Trophoblast cell (in vitro differentiated cells and primary cell): ENCODE measurements around the gene VGLL2.

Experiments
- DNase-seq, 2 donors: peaks; one replicate each; pipeline ENCODE4 v3.0.0-alpha.2; 2016
- H2AFZ ChIP-seq: 2 replicates; pipeline ENCODE4 v1.6.1; 2013; ENCODE audit warnings: low read length, moderate library complexity, mild to moderate bottlenecking; ENCODE audit not compliant: insufficient read depth, poor library complexity
- H2AK5ac ChIP-seq: 2 replicates; pipeline ENCODE4 v1.6.1; 2013; ENCODE audit warnings: mild to moderate bottlenecking, low read length
- H2BK120ac ChIP-seq: 2 replicates; pipeline ENCODE4 v1.6.1; 2013; ENCODE audit warnings: low read length, mild to moderate bottlenecking, moderate library complexity; ENCODE audit not compliant: insufficient read depth, poor library complexity
- H2BK12ac ChIP-seq: 2 replicates; pipeline ENCODE4 v1.6.1; 2013; ENCODE audit warnings: mild to moderate bottlenecking, low read length, moderate library complexity
- H2BK5ac ChIP-seq: 2 replicates; pipeline ENCODE4 v1.6.1; 2013; ENCODE audit warnings: low read length, low read depth, moderate library complexity, mild to moderate bottlenecking; ENCODE audit not compliant: poor library complexity
- H3K14ac ChIP-seq: 2 replicates; pipeline ENCODE4 v1.6.1; 2013; ENCODE audit warnings: mild to moderate bottlenecking, low read length
- H3K18ac ChIP-seq: 2 replicates; pipeline ENCODE4 v1.6.1; 2013; ENCODE audit warnings: mild to moderate bottlenecking, low read length
- H3K23ac ChIP-seq: 2 replicates; pipeline ENCODE4 v1.6.1; 2013; ENCODE audit warnings: low read length
- H3K27ac ChIP-seq: 2 replicates; pipeline ENCODE4 v1.5.1; 2013; ENCODE audit warnings: low read depth, mild to moderate bottlenecking, inconsistent platforms, low read length, moderate library complexity
- H3K27me3 ChIP-seq: 2 replicates; pipeline ENCODE4 v1.6.1; 2013; ENCODE audit warnings: inconsistent platforms, mild to moderate bottlenecking, low read length, moderate library complexity; ENCODE audit not compliant: insufficient read depth
- H3K36me3 ChIP-seq, 2 experiments: 1 replicate in 1 of 2; 2 replicates in 1 of 2; pipeline ENCODE4 v1.6.1; 2013; ENCODE audit warnings: low read length in 2 of 2, mild to moderate bottlenecking in 2 of 2, moderate library complexity in 1 of 2; ENCODE audit not compliant: insufficient read depth in 2 of 2, control insufficient read depth in 1 of 2
- H3K4ac ChIP-seq: 2 replicates; pipeline ENCODE4 v1.6.1; 2013; ENCODE audit warnings: low read depth, mild to moderate bottlenecking, low read length, moderate library complexity
- H3K4me1 ChIP-seq, 2 experiments: 1 replicate in 1 of 2; 2 replicates in 1 of 2; pipeline ENCODE4 v1.6.1; 2013; ENCODE audit warnings: low read length in 2 of 2, mild to moderate bottlenecking in 2 of 2, moderate library complexity in 1 of 2; ENCODE audit not compliant: insufficient read depth in 2 of 2, control insufficient read depth in 1 of 2
- H3K4me2 ChIP-seq: 2 replicates; pipeline ENCODE4 v1.6.1; 2013; ENCODE audit warnings: inconsistent platforms, mild to moderate bottlenecking, low read length, moderate library complexity
- H3K4me3 ChIP-seq: 2 replicates; pipeline ENCODE4 v1.5.1; 2013; ENCODE audit warnings: mild to moderate bottlenecking, low read depth, low read length, inconsistent platforms
- H3K79me1 ChIP-seq: one replicate; pipeline ENCODE4 v1.6.1; 2013; ENCODE audit warnings: low read length
- H3K79me2 ChIP-seq: 2 replicates; pipeline ENCODE4 v1.6.1; 2013; ENCODE audit warnings: low read length, mild to moderate bottlenecking; ENCODE audit not compliant: control insufficient read depth, insufficient read depth, poor library complexity
- H3K9ac ChIP-seq: 2 replicates; pipeline ENCODE4 v1.6.1; 2013; ENCODE audit warnings: mild to moderate bottlenecking, low read length
- H3K9me3 ChIP-seq: 2 replicates; pipeline ENCODE4 v1.6.1; 2013; ENCODE audit warnings: low read depth, mild to moderate bottlenecking, control low read depth, inconsistent platforms, low read length; ENCODE audit not compliant: insufficient read depth
- H4K12ac ChIP-seq: 2 replicates; pipeline ENCODE4 v1.6.1; 2013; ENCODE audit warnings: low read depth, mild to moderate bottlenecking, low read length, moderate library complexity
- H4K8ac ChIP-seq: 2 replicates; pipeline ENCODE4 v1.6.1; 2013; ENCODE audit warnings: low read depth, mild to moderate bottlenecking, low read length, moderate library complexity
- H4K91ac ChIP-seq: one replicate; pipeline ENCODE4 v1.6.1; 2013; ENCODE audit warnings: low read depth, mild to moderate bottlenecking, low read length, moderate library complexity
- whole genome bisulfite sequencing: extraction: QIAGEN DNeasy Blood & Tissue Kit; methylation state at CpG from one replicate; pipeline ENCODE4 v1.1.7; 2013; ENCODE audit warnings: missing lambda C conversion rate; ENCODE audit not compliant: insufficient read length, insufficient coverage; ENCODE audit errors: extremely low coverage; 5-methylcytosine and 5-hydroxymethylcytosine counted together

Gene VGLL2

DNA sequence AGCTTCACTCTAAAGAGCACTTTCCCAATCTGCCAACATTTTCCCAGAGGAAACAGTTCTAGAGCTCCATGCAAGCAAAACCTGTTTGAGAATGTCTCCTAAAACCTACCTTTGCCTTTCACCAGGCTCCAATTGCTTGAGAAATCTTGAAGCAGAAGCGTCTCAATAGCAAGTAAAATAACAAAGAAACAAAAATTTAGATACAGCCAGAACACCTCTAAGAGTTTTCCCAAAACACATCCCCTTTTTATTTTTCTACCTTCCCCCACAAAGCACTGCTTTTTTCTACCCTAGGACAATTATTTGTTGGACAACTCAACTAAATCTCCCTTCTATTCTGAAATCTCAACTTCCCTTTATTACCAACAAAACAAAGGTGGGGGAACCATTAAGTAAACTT lies 3.6 kb downstream of the VGLL2 start:
- Histone ChIP-seq H3K23ac (no peak overlapping the region), H3K18ac (no peak overlapping the region), H4K8ac (no peak overlapping the region), H2BK5ac (no peak overlapping the region), H3K79me1 (no peaks in the 10 kb centered on the region), H3K79me2 (no peaks in the 10 kb centered on the region), H2BK12ac (no peak overlapping the region), H2BK120ac (no peak overlapping the region), H4K91ac (no peak overlapping the region), H3K4me1 (peaks cover 15 to 18% of the 10 kb centered on the region in 2 experiments), H3K27me3 (peaks cover 70% of the 10 kb centered on the region), H3K14ac (no peak overlapping the region), H3K36me3 (no peaks in the 10 kb centered on the region), H3K4ac (no peak overlapping the region), H3K9ac (no peak overlapping the region), H3K27ac (no peak overlapping the region), H3K4me2 (no peak overlapping the region), H2AFZ (no peak overlapping the region), H3K4me3 (no peak overlapping the region), H2AK5ac (no peak overlapping the region), H3K9me3 (peaks cover 8% of the 10 kb centered on the region), H4K12ac (no peak overlapping the region)
- no peak for DNase-seq
- no CpG with 5 or more reads among the region's 1 CpG for WGBS

DNA sequence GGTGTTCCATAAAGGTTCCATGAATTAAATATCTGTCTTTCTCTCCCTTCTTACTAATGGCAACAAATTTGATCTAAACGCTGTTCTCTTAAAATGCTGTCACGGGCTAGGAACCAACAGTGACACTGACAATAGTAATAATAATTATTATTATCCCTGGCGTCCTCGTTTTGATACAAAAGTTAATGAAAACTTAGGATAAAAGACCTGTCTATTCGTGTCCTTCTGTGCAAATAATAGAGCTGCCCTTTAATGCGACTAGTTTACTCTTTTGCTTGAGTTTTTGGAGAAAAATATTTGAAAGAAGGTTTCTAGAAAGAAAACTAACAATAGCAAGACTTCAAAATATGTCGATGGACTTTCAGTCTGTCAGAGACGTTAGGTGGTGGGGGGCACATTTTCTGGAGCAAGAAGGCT lies 4.3 kb downstream of the VGLL2 start:
- H3K27ac ChIP-seq, result no peak overlapping the region
- H2BK12ac ChIP-seq, result no peak overlapping the region
- no peaks in the 10 kb centered on the region for H3K79me1 ChIP-seq
- H3K9ac ChIP-seq, result no peak overlapping the region
- H2AFZ ChIP-seq, result no peak overlapping the region
- no peak overlapping the region for H3K23ac ChIP-seq
- peaks cover 6% of the 10 kb centered on the region for H3K9me3 ChIP-seq
- H2AK5ac ChIP-seq, result no peak overlapping the region
- H4K8ac ChIP-seq, result no peak overlapping the region
- WGBS, result no CpG with 5 or more reads among the region's 8 CpGs
- H3K79me2 ChIP-seq, result no peaks in the 10 kb centered on the region
- H4K12ac ChIP-seq, result no peak overlapping the region
- H2BK5ac ChIP-seq, result no peak overlapping the region
- no peak for DNase-seq
- H3K36me3 ChIP-seq, result no peaks in the 10 kb centered on the region
- no peak overlapping the region for H4K91ac ChIP-seq
- H2BK120ac ChIP-seq, result no peak overlapping the region
- peaks cover 64% of the 10 kb centered on the region for H3K27me3 ChIP-seq
- H3K4me1 ChIP-seq, result peaks cover 14 to 18% of the 10 kb centered on the region in 2 experiments
- H3K4me2 ChIP-seq, result no peak overlapping the region
- H3K4me3 ChIP-seq, result no peak overlapping the region
- H3K18ac ChIP-seq, result no peak overlapping the region
- no peak overlapping the region for H3K14ac ChIP-seq
- no peak overlapping the region for H3K4ac ChIP-seq

DNA sequence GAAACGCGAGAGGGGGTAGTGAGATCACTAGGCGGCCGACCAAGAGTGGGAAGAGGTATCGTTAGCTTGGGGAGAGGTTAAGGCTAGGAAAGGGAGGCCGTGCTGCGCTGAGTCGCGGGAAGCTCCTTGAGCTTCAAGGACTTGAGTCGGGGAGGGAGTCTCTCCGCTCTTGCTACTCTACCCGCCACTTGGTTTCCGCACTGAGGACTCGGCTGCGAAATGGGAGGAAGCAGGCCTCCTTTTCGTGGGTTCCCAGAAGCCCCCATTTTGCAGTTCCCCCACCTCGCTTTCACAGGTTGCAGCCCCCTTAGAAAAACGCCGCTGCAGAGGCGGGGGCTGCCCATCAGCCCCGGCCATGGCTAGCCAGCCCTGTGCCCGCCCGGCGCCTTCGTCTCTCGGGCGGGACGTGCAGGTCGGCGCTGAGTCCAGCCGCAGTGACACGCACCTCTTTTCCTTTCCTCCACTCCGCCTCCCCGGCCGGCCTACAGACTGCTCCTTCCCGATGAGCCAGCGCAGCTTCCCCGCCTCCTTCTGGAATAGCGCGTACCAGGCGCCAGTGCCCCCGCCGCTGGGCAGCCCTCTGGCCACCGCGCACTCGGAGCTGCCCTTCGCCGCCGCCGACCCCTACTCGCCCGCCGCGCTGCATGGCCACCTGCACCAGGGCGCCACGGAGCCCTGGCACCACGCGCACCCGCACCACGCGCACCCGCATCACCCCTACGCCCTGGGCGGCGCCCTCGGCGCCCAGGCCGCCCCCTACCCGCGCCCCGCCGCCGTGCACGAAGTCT lies 4.9 kb downstream of the VGLL2 start:
- no peak overlapping the region for H3K27ac ChIP-seq
- no peak overlapping the region for H4K12ac ChIP-seq
- no peak overlapping the region for H2BK5ac ChIP-seq
- no peak overlapping the region for H3K4ac ChIP-seq
- no peak overlapping the region for H3K18ac ChIP-seq
- no peak overlapping the region for H3K23ac ChIP-seq
- peaks cover 4% of the 10 kb centered on the region for H3K9me3 ChIP-seq
- H3K4me3 ChIP-seq, result peak overlapping the region; percentile 57
- H3K27me3 ChIP-seq, result peaks cover 58% of the 10 kb centered on the region
- H2AFZ ChIP-seq, result peak overlapping the region; percentile 21
- WGBS, result no CpG with 5 or more reads among the region's 74 CpGs
- H2AK5ac ChIP-seq, result no peak overlapping the region
- no peaks in the 10 kb centered on the region for H3K36me3 ChIP-seq
- H3K9ac ChIP-seq, result no peak overlapping the region
- no peaks in the 10 kb centered on the region for H3K79me1 ChIP-seq
- peak; percentile 21 to 54 for DNase-seq
- H2BK120ac ChIP-seq, result no peak overlapping the region
- peaks cover 12 to 14% of the 10 kb centered on the region in 2 experiments for H3K4me1 ChIP-seq
- H3K79me2 ChIP-seq, result no peaks in the 10 kb centered on the region
- no peak overlapping the region for H4K8ac ChIP-seq
- H3K4me2 ChIP-seq, result peak overlapping the region; percentile 76
- H3K14ac ChIP-seq, result no peak overlapping the region
- H4K91ac ChIP-seq, result no peak overlapping the region
- no peak overlapping the region for H2BK12ac ChIP-seq

DNA sequence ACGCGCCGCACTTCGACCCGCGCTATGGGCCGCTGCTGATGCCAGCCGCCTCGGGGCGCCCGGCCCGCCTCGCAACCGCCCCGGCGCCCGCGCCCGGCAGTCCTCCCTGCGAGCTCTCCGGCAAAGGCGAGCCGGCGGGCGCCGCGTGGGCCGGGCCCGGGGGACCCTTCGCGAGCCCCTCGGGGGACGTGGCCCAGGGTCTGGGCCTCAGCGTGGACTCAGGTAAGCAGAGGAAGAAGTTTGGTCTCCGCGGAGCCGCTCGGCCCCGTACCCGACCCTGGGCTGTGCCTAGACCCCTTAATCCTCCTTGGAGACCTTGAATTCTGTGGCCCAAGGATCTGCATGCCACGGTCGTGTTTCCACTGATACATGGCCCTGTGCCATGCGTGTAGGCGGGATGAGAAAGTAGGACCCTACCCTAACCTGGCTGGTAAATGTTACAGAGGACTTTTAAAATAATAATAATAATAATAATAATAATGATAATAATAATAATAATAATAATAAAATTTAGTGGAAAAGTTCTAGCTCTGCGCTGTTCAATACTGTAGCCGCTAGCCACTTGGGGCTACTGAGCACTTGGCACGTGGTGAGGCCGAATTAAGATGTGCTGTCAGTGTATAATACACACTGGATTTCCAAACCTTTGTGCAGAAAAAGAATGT lies 5.6 kb downstream of the VGLL2 start:
- no CpG with 5 or more reads among the region's 48 CpGs for WGBS
- peaks cover 8 to 9% of the 10 kb centered on the region in 2 experiments for H3K4me1 ChIP-seq
- H2BK5ac ChIP-seq, result no peak overlapping the region
- H3K9ac ChIP-seq, result no peak overlapping the region
- H3K4me3 ChIP-seq, result no peak overlapping the region
- peak overlapping the region; percentile 76 for H3K4me2 ChIP-seq
- H2BK12ac ChIP-seq, result no peak overlapping the region
- no peak overlapping the region for H3K23ac ChIP-seq
- no peaks in the 10 kb centered on the region for H3K79me2 ChIP-seq
- H3K9me3 ChIP-seq, result peaks cover 4% of the 10 kb centered on the region
- H4K12ac ChIP-seq, result no peak overlapping the region
- no peak overlapping the region for H4K8ac ChIP-seq
- H4K91ac ChIP-seq, result no peak overlapping the region
- H2AK5ac ChIP-seq, result no peak overlapping the region
- no peaks in the 10 kb centered on the region for H3K36me3 ChIP-seq
- no peak overlapping the region for H2AFZ ChIP-seq
- H3K27ac ChIP-seq, result no peak overlapping the region
- H3K4ac ChIP-seq, result no peak overlapping the region
- no peak for DNase-seq
- peaks cover 52% of the 10 kb centered on the region for H3K27me3 ChIP-seq
- no peaks in the 10 kb centered on the region for H3K79me1 ChIP-seq
- no peak overlapping the region for H3K18ac ChIP-seq
- no peak overlapping the region for H2BK120ac ChIP-seq
- H3K14ac ChIP-seq, result no peak overlapping the region
